HG02610 (cell line): Measurements from ENCODE around the gene ZNF892.
"Not testable (repeated sequence)": the region's sequence is repeated elsewhere in the genome, so short reads cannot be mapped to it uniquely, and the experiment has no call there.

Source experiments
- ATAC-seq: cut with Tn5 transposase; IDR thresholded peaks from one replicate; pipeline ENCODE4 v1.9.1; 2021; ENCODE audit warnings: mild to moderate bottlenecking, moderate library complexity; ENCODE audit not compliant: unreplicated experiment

The ZNF892 gene

DNA sequence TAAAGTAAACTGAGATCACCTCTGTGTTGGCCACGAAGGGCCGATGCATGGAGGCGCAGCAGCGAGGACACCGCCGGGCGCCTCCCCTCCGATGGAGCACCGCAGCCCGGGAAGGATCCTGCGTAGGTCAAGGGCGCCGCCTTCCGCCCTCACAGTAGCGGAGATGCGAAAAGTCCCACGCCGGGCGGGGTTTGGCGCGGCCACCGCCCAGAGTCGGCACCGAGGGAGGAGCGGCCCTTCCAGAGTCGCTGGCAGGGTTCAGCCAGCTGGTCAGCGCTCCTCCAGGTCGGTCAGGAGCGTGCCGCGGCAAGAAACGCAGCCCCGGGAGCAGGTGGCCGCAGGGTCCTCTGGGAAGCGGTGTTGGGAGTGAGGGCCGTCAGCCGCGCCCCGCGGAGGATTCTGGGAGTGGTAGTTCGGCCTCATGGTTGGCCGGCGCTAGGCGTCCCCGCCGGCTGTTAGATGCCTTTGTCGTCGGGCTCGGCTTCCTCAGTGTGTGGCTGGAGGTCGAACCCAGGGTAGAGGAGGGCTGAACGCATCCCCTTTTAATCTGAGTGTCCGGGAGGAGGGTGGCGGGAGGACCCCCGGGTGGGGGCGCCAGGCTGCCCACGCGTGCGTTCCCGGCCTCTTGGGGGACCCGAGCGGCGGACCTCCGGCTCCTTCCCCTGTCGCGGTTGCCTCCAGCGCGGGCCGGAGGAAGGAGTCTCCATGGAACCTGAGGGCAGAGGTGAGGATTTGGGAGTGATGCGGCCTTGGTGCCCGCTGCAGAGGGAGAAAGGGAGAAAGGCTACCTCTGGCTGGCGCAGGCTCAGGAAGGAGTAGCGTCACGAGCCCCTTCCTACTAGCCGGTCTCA, at the start of gene ZNF892:
TSS of gene ZNF892 (plus strand) at position 411 of the 851 bp plus-strand sequence. CDS start at position 706, 295 bp downstream.
- ATAC-seq = peak; percentile 95

GRCh38 chr2:95158441-95158840, 48.9 kb upstream of the ZNF892 start:
- ATAC-seq = no peak

GRCh38 chr2:95158891-95159619, 48.3 kb upstream of the ZNF892 start:
- peak; percentile 41 for ATAC-seq

- ATAC-seq = peak; percentile 83
These were observed 47.5 kb upstream of the ZNF892 start, which contains the start of gene ZNF514 for GRCh38 chr2:95159690-95160449. ZNF514 (minus strand) TSS chr2:95159848; CDS start chr2:95153253, 6,595 bp downstream.

DNA sequence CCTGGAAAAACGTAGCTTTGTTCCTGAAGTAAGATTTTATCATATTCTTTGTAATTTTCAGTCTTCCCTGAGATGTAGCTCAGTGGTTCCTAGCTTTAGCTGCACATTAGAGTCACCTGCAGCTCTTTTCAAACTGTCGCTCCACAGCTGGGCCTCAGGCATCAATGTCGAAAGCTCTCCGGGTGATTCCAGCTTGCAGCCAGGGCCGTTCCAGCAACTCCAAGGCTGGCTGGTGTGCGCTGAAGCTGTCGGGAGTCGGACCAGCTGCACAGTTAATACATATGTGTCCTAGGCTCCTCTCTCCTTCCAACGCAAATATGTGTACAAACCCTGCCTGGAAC, 42.3 kb upstream of the ZNF892 start:
- ATAC-seq = peak; percentile 14

DNA sequence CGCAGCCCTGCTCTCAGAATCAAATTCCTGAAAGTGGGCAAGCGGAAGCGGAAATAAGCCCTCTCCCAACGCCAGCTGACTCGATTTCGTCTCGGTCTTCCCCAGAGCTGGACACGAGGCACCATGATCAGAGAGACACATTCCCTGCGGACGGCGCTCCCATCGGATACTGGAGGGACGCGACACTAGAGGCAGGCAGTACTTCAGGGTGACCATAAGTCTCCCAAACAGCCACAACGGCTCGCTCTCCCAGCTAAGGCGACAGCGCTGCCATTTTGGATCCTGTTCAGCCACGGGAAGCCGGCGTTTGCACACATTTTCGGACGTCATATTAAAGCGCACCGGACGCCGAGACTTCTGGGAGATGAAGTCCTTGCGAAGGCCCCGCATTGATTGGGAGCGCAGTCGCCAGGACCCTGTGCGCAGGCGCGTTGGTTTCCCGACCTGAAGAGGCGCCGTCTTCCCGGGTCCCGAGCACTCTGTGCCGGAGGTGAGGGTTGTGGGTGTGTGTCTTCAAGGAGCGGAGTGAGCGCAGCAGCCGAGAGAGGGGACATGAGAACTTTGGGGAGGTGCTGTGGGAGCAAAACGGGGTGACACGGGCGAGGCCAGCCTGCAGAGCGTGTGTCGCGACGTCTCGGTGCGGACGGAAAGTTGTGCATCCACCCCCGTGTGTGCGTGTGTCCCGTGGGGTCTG, 41.8 kb upstream of the ZNF892 start, which contains the start of gene ZNF2:
TSS of gene ZNF2 (plus strand) at position 439 of the 694 bp plus-strand sequence. CDS start 10,418 bp downstream, outside the sequence.
- ATAC-seq = peak; percentile 95

DNA sequence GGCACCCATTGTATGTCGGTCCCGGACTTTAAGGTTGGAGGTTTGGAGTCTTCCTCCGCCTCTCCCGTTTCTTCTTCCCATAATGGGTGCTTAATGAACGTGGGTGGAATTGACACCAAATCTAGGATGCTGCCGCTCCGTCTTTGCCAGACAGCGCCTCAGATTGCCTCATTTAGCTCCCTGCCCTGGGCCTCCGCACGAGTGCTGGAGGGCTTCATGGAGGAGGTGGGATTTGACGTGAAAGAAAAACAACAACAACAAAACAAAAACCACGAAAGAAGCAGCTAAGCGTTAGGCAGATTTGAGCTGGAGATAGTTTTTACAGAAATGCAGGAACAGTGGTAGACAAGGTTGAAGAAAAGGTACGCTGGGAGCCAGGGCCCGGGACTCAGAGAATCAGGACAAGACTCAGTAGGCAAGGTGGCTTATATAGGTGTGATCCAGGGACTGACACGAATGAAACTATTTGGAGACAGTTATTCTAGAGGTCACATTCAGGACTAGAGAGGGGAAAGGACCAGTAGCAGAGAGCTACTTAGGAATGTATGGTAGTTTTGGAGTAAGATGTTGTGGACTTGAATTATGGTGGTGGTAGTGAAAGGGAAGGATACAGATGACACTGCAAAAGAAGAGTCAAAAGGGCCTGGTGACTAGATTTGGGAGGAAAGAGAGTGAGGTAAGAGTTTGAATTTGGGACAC, 41.1 kb upstream of the ZNF892 start:
- ATAC-seq = peak; percentile 8

DNA sequence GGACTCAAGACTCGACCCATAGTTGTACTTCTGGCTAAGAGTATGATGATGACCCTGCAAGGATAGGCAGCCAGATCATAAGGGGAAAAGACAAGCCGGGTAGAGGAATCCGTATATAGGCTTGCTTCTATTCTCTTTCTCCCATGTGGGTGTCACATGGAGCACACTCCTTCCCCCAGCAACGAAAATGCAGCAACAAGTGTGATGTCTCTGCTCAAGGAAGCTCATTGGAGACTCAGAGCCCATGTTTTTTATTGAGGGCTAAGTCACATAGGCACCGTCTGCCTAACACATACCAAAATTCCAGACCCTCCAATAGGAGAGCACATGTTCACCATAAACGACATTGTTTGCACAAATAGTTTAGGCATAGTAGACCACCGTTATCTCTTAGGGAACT, 35.4 kb upstream of the ZNF892 start:
- no peak for ATAC-seq

- ATAC-seq = no peak
These were observed 33.2 kb upstream of the ZNF892 start for GRCh38 chr2:95174031-95174542.

GRCh38 chr2:95179451-95179850, 27.9 kb upstream of the ZNF892 start:
- ATAC-seq = no peak

DNA sequence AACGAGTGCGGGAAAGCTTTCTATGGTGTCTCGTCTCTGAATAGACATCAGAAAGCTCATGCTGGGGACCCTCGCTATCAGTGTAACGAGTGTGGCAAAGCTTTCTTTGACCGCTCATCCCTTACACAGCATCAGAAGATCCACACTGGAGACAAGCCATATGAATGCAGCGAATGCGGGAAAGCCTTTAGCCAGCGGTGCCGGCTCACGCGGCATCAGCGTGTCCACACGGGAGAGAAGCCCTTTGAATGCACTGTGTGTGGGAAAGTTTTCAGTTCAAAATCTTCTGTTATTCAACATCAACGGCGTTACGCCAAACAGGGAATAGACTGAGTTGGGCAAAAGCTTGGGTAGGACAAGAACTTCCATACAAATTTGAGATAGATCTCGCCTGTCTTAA, 25.5 kb upstream of the ZNF892 start:
- no peak for ATAC-seq

- no peak for ATAC-seq
These were observed 22.1 kb upstream of the ZNF892 start for GRCh38 chr2:95185197-95185596.

GRCh38 chr2:95185973-95186372, 21.3 kb upstream of the ZNF892 start:
- ATAC-seq = no peak

- not testable (repeated sequence) for ATAC-seq
These were observed 14.4 kb upstream of the ZNF892 start for GRCh38 chr2:95192956-95193355.

- ATAC-seq = no peak
These were observed 3.4 kb upstream of the ZNF892 start for GRCh38 chr2:95203911-95204310.

DNA sequence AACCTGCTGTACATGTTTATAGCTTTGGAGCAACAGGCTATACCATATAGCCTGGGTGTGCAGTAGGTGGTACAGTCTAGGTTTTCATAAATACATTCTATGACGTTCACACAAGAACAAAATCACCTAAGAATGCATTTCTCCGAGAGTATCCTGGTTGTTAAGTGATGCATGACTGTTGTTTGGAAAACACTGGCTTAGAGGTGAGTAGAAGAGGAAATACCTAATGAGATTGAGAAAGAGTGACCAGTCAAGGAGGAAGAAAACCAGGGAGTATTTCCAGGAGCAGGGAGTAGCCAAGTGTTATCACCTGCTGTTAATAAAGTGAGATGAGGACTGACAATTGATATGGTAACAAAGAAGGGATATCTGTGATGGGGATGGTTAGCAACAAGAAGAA, 2.9 kb upstream of the ZNF892 start:
- ATAC-seq = no peak

DNA sequence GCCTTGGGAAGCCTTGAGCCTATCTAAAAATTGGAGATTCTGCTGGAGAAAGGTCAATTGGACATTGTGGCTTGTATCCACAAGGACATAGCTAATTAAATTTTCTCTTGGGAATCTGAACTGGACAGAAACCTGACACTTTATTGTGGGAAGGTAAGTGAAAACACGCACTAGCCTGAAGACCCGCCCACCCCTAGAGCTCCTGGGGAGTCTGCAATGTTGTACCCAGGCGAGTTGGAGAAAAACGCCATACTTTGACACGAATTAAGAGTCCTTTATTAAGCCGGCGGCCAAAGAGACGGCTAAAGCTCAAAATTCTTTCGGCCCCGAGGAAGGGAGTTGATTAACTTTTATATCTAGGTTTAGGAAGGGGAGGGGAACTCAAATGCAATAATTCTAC, 1.2 kb upstream of the ZNF892 start:
- ATAC-seq = no peak

GRCh38 chr2:95208106-95208505, 785 bp downstream of the ZNF892 start:
- ATAC-seq = no peak

GRCh38 chr2:95215018-95215612, 7.8 kb downstream of the ZNF892 start:
- no peak for ATAC-seq
